HEK293T (cell line): ENCODE results near the gene CCDC15.

Source experiments
- PKNOX1 ChIP-seq: fragments of 450-650 bp; IDR thresholded peaks from 2 replicates; pipeline ENCODE4 v1.6.1; 2016
- SUZ12 ChIP-seq: fragments of 450-650 bp; IDR thresholded peaks from 2 replicates; pipeline ENCODE4 v1.6.1; 2016; ENCODE audit warnings: mild to moderate bottlenecking

GRCh38 chr11:124988063-124988462, 34.1 kb downstream of the CCDC15 start:
- no peak for TF ChIP-seq PKNOX1
- no peak for TF ChIP-seq SUZ12
